HG03342 (cell line): ENCODE results near the gene SSR3.
"Not testable (repeated sequence)": the region's sequence is repeated elsewhere in the genome, so short reads cannot be mapped to it uniquely, and the experiment has no call there.

Experiments
- ATAC-seq: cut with Tn5 transposase; IDR thresholded peaks from one replicate; pipeline ENCODE4 v1.9.1; 2021; ENCODE audit warnings: mild to moderate bottlenecking, moderate library complexity; ENCODE audit not compliant: unreplicated experiment

SSR3 gene

GRCh38 chr3:156554842-156555687, at the start of gene SSR3:
Gene SSR3, minus strand, starts transcription at chr3:156555117. Its CDS starts 28 bp downstream, at chr3:156555089.
- peak; percentile 99 for ATAC-seq

GRCh38 chr3:156604064-156604641, 49.2 kb upstream of the SSR3 start:
- ATAC-seq: no peak

- ATAC-seq: no peak
Observed at GRCh38 chr3:156603379-156604017, 48.6 kb upstream of the SSR3 start.

GRCh38 chr3:156602424-156602823, 47.5 kb upstream of the SSR3 start:
- ATAC-seq: no peak

- no peak for ATAC-seq
Observed at GRCh38 chr3:156601497-156601896, 46.6 kb upstream of the SSR3 start.

- no peak for ATAC-seq
Observed at GRCh38 chr3:156600834-156601233, 45.9 kb upstream of the SSR3 start.

GRCh38 chr3:156599089-156599874, 44.4 kb upstream of the SSR3 start:
- no peak for ATAC-seq

- no peak for ATAC-seq
Observed at GRCh38 chr3:156598413-156598812, 43.5 kb upstream of the SSR3 start.

GRCh38 chr3:156594219-156594683, 39.3 kb upstream of the SSR3 start:
- no peak for ATAC-seq

GRCh38 chr3:156593814-156594213, 38.9 kb upstream of the SSR3 start:
- ATAC-seq: no peak

- ATAC-seq: not testable (repeated sequence)
Observed at GRCh38 chr3:156589806-156590205, 34.9 kb upstream of the SSR3 start.

- ATAC-seq: no peak
Observed at GRCh38 chr3:156587760-156588069, 32.8 kb upstream of the SSR3 start.

- ATAC-seq: no peak
Observed at GRCh38 chr3:156586905-156587759, 32.2 kb upstream of the SSR3 start.

GRCh38 chr3:156583469-156583868, 28.6 kb upstream of the SSR3 start:
- ATAC-seq: no peak

GRCh38 chr3:156582532-156583183, 27.7 kb upstream of the SSR3 start:
- peak; percentile 70 for ATAC-seq

- peak; percentile 9 for ATAC-seq
Observed at GRCh38 chr3:156581954-156582353, 27.0 kb upstream of the SSR3 start.

- no peak for ATAC-seq
Observed at GRCh38 chr3:156581033-156581432, 26.1 kb upstream of the SSR3 start.

GRCh38 chr3:156579427-156579851, 24.5 kb upstream of the SSR3 start:
- no peak for ATAC-seq

GRCh38 chr3:156577736-156578135, 22.8 kb upstream of the SSR3 start:
- no peak for ATAC-seq
